HG03565 (cell line): ENCODE data around the gene MDN1.

ENCODE experiments used
- ATAC-seq: cut with Tn5 transposase; IDR thresholded peaks from one replicate; pipeline ENCODE4 v1.9.1; 2021; ENCODE audit warnings: mild to moderate bottlenecking, moderate library complexity; ENCODE audit not compliant: unreplicated experiment

Gene MDN1

GRCh38 chr6:89610149-89610642, 209.4 kb downstream of the MDN1 start:
- ATAC-seq: peak; percentile 61

GRCh38 chr6:89605861-89606260, 213.7 kb downstream of the MDN1 start:
- ATAC-seq: no peak

- no peak for ATAC-seq
These were observed 214.9 kb downstream of the MDN1 start for GRCh38 chr6:89604653-89605052.

- no peak for ATAC-seq
These were observed 217.4 kb downstream of the MDN1 start for GRCh38 chr6:89602166-89602565.

GRCh38 chr6:89599727-89600126, 219.9 kb downstream of the MDN1 start:
- no peak for ATAC-seq

GRCh38 chr6:89597988-89598387, 221.6 kb downstream of the MDN1 start:
- ATAC-seq: no peak

- no peak for ATAC-seq
These were observed 222.2 kb downstream of the MDN1 start for GRCh38 chr6:89597372-89597771.

- ATAC-seq: no peak
These were observed 223.1 kb downstream of the MDN1 start for GRCh38 chr6:89596484-89596883.

GRCh38 chr6:89596056-89596455, 223.5 kb downstream of the MDN1 start:
- ATAC-seq: peak; percentile 84
